22Rv1 (cell line): ENCODE data around the gene FZD7.

ENCODE experiments used
- ZFX ChIP-seq: fragments of 450-650 bp; IDR thresholded peaks from 2 replicates; pipeline ENCODE4 v1.6.1; 2017; ENCODE audit warnings: antibody characterized with exemption, borderline replicate concordance
- TF ChIP-seq, protein P1 (sequence below): fragments of 450-650 bp; IDR thresholded peaks from 2 replicates; pipeline ENCODE4 v1.5.1; 2017; ENCODE audit warnings: mild to moderate bottlenecking

DNA sequence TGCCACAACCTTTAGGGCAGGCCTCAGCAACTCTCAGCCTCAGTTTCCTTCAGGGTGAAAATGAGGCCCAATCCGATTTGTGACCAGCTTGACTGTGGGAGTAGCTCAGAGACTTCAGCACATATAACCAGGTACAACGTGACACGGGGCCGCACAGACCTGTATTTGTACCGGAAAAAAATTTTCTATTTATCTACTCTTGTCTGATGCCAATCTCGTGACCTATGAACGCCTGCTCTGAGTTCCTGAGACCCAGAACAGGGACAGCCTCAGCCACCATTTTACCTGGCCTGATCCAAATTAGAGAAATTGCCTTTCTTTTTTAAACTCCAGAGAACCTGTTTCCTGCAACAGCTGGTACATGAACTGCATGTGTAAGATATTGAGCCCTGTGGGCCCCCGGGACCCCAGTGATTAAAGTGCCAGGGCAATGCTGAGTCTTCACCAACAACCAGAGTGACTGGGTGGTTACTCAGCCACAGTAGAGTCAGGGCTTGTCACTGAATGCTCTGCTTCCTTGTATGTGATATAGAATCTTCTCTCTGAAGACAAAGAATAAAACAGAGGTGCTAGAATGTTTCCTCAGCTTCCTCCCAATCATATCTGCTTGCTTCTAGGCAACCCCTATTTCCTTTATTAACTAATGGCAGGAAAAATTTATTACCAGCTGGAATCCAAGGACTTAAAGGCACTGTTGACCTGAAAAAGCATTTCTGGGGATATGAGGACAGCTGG is 47.8 kb upstream of the FZD7 start:
- TF ChIP-seq, protein P1, sequence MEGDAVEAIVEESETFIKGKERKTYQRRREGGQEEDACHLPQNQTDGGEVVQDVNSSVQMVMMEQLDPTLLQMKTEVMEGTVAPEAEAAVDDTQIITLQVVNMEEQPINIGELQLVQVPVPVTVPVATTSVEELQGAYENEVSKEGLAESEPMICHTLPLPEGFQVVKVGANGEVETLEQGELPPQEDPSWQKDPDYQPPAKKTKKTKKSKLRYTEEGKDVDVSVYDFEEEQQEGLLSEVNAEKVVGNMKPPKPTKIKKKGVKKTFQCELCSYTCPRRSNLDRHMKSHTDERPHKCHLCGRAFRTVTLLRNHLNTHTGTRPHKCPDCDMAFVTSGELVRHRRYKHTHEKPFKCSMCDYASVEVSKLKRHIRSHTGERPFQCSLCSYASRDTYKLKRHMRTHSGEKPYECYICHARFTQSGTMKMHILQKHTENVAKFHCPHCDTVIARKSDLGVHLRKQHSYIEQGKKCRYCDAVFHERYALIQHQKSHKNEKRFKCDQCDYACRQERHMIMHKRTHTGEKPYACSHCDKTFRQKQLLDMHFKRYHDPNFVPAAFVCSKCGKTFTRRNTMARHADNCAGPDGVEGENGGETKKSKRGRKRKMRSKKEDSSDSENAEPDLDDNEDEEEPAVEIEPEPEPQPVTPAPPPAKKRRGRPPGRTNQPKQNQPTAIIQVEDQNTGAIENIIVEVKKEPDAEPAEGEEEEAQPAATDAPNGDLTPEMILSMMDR: no peak
- TF ChIP-seq ZFX: no peak
